Adrenal gland (tissue), 5 donors: ENCODE results near the gene WLS.
"Not testable (repeated sequence)": the region's sequence is repeated elsewhere in the genome, so short reads cannot be mapped to it uniquely, and the experiment has no call there.

Experiments
- CTCF ChIP-seq, 6 experiments: fragments of 450-650 bp in 4 of 6; fragments of 200-600 bp in 2 of 6; sonication (generic) in 1 of 6; IDR thresholded peaks; 1 replicate in 5 of 6; 2 replicates in 1 of 6; pipeline versions ENCODE4 v1.5.1 to v1.8.0; 2016 to 2021; ENCODE audit warnings: antibody characterized with exemption in 6 of 6, mild to moderate bottlenecking in 2 of 6, moderate library complexity in 1 of 6
- POLR2A ChIP-seq, 2 donors: fragments of 450-650 bp; IDR thresholded peaks; one replicate each; pipeline ENCODE4 v1.6.1; 2017; ENCODE audit warnings: antibody characterized with exemption in 2 of 2, mild to moderate bottlenecking in 2 of 2, moderate library complexity in 1 of 2
- donor health status: DM: no; HTN: no; CAD: no.

- TF ChIP-seq CTCF, POLR2A (IDR thresholded peaks at IDR 0.05): not testable (repeated sequence)
Measured at GRCh38 chr1:68256824-68257223, 24.5 kb upstream of the WLS start.
